ENCODE data around the gene ANKRD33. TPM values are rescaled to one million over a fixed set of nuclear protein-coding genes. Genes with fewer than 3 reads are reported as not detected.

Gene ANKRD33
- total RNA-seq, 2 experiments from 2014 or later: not detected

GRCh38 chr12:51904951-51905470 is 17.1 kb downstream of the ANKRD33 start:
- Histone ChIP-seq H3K4me1 (ENCODE audit: insufficient read depth, low read length, poor library complexity, severe bottlenecking) (no peaks in the 10 kb centered on the region), H3K79me2 (ENCODE audit: insufficient read depth, low read depth, low read length) (no peaks in the 10 kb centered on the region), H3K27ac (ENCODE audit: low read depth, low read length, poor library complexity, severe bottlenecking) (no peak overlapping the region), H3K36me3 (ENCODE audit: insufficient read depth, low read length) (no peaks in the 10 kb centered on the region), H3K4me3 (ENCODE audit: low read depth, low read length, poor library complexity, severe bottlenecking) (no peak overlapping the region), H3K9me3 (ENCODE audit: low read length) (no peaks in the 10 kb centered on the region), H2AFZ (ENCODE audit: low read length) (no peak overlapping the region), H3K9me2 (ENCODE audit: insufficient read depth, low read length) (no peaks in the 10 kb centered on the region), H3K4me2 (ENCODE audit: low read length) (no peak overlapping the region), H4K20me1 (ENCODE audit: insufficient read depth, low read length) (no peaks in the 10 kb centered on the region)
- no peak for DNase-seq (ENCODE audit: low spot score)
- ChIA-PET POLR2A (no interaction called here), CTCF (ENCODE audit: unreplicated experiment) (no interaction called here)
- intact Hi-C loops (cut with micrococcal nuclease; ENCODE audit: unreplicated experiment): no loop called here
- TF ChIP-seq CTCF (conservative IDR thresholded peaks at IDR 0.05; ENCODE audit: low read length) (no peak), EZH2phosphoT487 (IDR thresholded peaks at IDR 0.05; ENCODE audit: borderline replicate concordance, low read depth, low read length) (no peak)
- BruUV-seq (replicated peaks): no TSS peak

- Histone ChIP-seq H3K27ac (ENCODE audit: low read depth, low read length, poor library complexity, severe bottlenecking) (no peak overlapping the region), H3K36me3 (ENCODE audit: insufficient read depth, low read length) (no peaks in the 10 kb centered on the region), H2AFZ (ENCODE audit: low read length) (no peak overlapping the region), H3K4me2 (ENCODE audit: low read length) (no peak overlapping the region), H3K79me2 (ENCODE audit: insufficient read depth, low read depth, low read length) (no peaks in the 10 kb centered on the region), H3K9me2 (ENCODE audit: insufficient read depth, low read length) (no peaks in the 10 kb centered on the region), H3K4me1 (ENCODE audit: insufficient read depth, low read length, poor library complexity, severe bottlenecking) (no peaks in the 10 kb centered on the region), H3K9me3 (ENCODE audit: low read length) (no peaks in the 10 kb centered on the region), H4K20me1 (ENCODE audit: insufficient read depth, low read length) (no peaks in the 10 kb centered on the region), H3K4me3 (ENCODE audit: low read depth, low read length, poor library complexity, severe bottlenecking) (no peak overlapping the region)
- CTCF ChIA-PET (ENCODE audit: unreplicated experiment): no interaction called here
- POLR2A ChIA-PET: no interaction called here
- BruUV-seq (replicated peaks): no TSS peak
- DNase-seq (ENCODE audit: low spot score): no peak
- TF ChIP-seq CTCF (conservative IDR thresholded peaks at IDR 0.05; ENCODE audit: low read length) (no peak), EZH2phosphoT487 (IDR thresholded peaks at IDR 0.05; ENCODE audit: borderline replicate concordance, low read depth, low read length) (no peak)
- intact Hi-C loops (cut with micrococcal nuclease; ENCODE audit: unreplicated experiment): no loop called here
These were observed 17.8 kb downstream of the ANKRD33 start for GRCh38 chr12:51905471-51906429.
